ENCODE results near the gene SPECC1.

SPECC1 gene

GRCh38 chr17:20116683-20117309 is 107.6 kb downstream of the SPECC1 start:
- no peak overlapping the region for H3K4me3 Mint-ChIP-seq
- H3K27me3 Mint-ChIP-seq (ENCODE audit: low read depth, poor library complexity), result peaks cover 21% of the 10 kb centered on the region
- H3K9me3 Mint-ChIP-seq, result no peaks in the 10 kb centered on the region
- H3K36me3 Mint-ChIP-seq (ENCODE audit: low read depth), result no peaks in the 10 kb centered on the region
- DNase-seq, result peak; percentile 65
- H3K27ac Mint-ChIP-seq, result no peak overlapping the region
- H3K4me1 Mint-ChIP-seq, result peaks cover 3% of the 10 kb centered on the region
- peak; percentile 76 for TF ChIP-seq CTCF (IDR thresholded peaks at IDR 0.05)

- Mint-ChIP-seq H3K27me3 (ENCODE audit: low read depth, poor library complexity) (peaks cover 16% of the 10 kb centered on the region), H3K9me3 (no peaks in the 10 kb centered on the region), H3K36me3 (ENCODE audit: low read depth) (no peaks in the 10 kb centered on the region), H3K4me3 (no peak overlapping the region), H3K4me1 (peaks cover 5% of the 10 kb centered on the region), H3K27ac (no peak overlapping the region)
- TF ChIP-seq CTCF (IDR thresholded peaks at IDR 0.05), result no peak
- DNase-seq, result no peak
Observed at GRCh38 chr17:20118280-20118679, 109.1 kb downstream of the SPECC1 start.

GRCh38 chr17:20120836-20121235 is 111.7 kb downstream of the SPECC1 start:
- peaks cover 5% of the 10 kb centered on the region for H3K4me1 Mint-ChIP-seq
- peaks cover 28% of the 10 kb centered on the region for H3K27me3 Mint-ChIP-seq (ENCODE audit: low read depth, poor library complexity)

GRCh38 chr17:20121359-20122253 is 112.4 kb downstream of the SPECC1 start:
- Mint-ChIP-seq H3K27ac (no peak overlapping the region), H3K36me3 (ENCODE audit: low read depth) (no peaks in the 10 kb centered on the region), H3K9me3 (no peaks in the 10 kb centered on the region), H3K27me3 (ENCODE audit: low read depth, poor library complexity) (peaks cover 29% of the 10 kb centered on the region), H3K4me1 (peaks cover 5% of the 10 kb centered on the region), H3K4me3 (no peak overlapping the region)
- peak; percentile 78 for DNase-seq
- peak; percentile 89 for TF ChIP-seq CTCF (IDR thresholded peaks at IDR 0.05)

More at GRCh38 chr17:20120836-20121235, 111.7 kb downstream of the SPECC1 start:
- Mint-ChIP-seq H3K36me3 (ENCODE audit: low read depth) (no peaks in the 10 kb centered on the region), H3K4me3 (no peak overlapping the region), H3K9me3 (no peaks in the 10 kb centered on the region), H3K27ac (no peak overlapping the region)
- no peak for TF ChIP-seq CTCF (IDR thresholded peaks at IDR 0.05)
- no peak for DNase-seq

- Mint-ChIP-seq H3K36me3 (ENCODE audit: low read depth) (no peaks in the 10 kb centered on the region), H3K4me3 (no peak overlapping the region), H3K27ac (no peak overlapping the region), H3K9me3 (no peaks in the 10 kb centered on the region), H3K4me1 (peaks cover 5% of the 10 kb centered on the region), H3K27me3 (ENCODE audit: low read depth, poor library complexity) (peaks cover 29% of the 10 kb centered on the region)
- TF ChIP-seq CTCF (IDR thresholded peaks at IDR 0.05), result no peak
- DNase-seq, result no peak
Observed at GRCh38 chr17:20122254-20122879, 113.2 kb downstream of the SPECC1 start.

Data from nephron progenitor cell (in vitro differentiated cells).